Measurements from ENCODE around the gene CPNE5.
"Not testable (repeated sequence)": the region's sequence is repeated elsewhere in the genome, so short reads cannot be mapped to it uniquely, and the experiment has no call there.

The CPNE5 gene

GRCh38 chr6:36814249-36814648, 25.0 kb downstream of the CPNE5 start:
- Mint-ChIP-seq H3K36me3 (ENCODE audit: insufficient read depth) (no peaks in the 10 kb centered on the region), H3K27me3 (peaks cover 7% of the 10 kb centered on the region), H3K4me1 (no peaks in the 10 kb centered on the region), H3K27ac (ENCODE audit: low read depth) (no peak overlapping the region), H3K4me3 (no peak overlapping the region), H3K9me3 (no peaks in the 10 kb centered on the region)
- DNase-seq (ENCODE audit: low spot score in 2 of 2) (no peak), ATAC-seq (replicated peaks; ENCODE audit: extremely low read depth, poor library complexity, severe bottlenecking) (no peak)

- no peak overlapping the region for H3K27ac Mint-ChIP-seq (ENCODE audit: low read depth)
- H3K9me3 Mint-ChIP-seq, result no peaks in the 10 kb centered on the region
- H3K4me3 Mint-ChIP-seq, result no peak overlapping the region
- H3K27me3 Mint-ChIP-seq, result peaks cover 14% of the 10 kb centered on the region
- no peaks in the 10 kb centered on the region for H3K36me3 Mint-ChIP-seq (ENCODE audit: insufficient read depth)
- no peak for ATAC-seq (replicated peaks; ENCODE audit: extremely low read depth, poor library complexity, severe bottlenecking)
- H3K4me1 Mint-ChIP-seq, result no peaks in the 10 kb centered on the region
- no peak for DNase-seq (ENCODE audit: low spot score in 2 of 2)
These were observed 25.7 kb downstream of the CPNE5 start for GRCh38 chr6:36813526-36813925.

GRCh38 chr6:36813047-36813446, 26.2 kb downstream of the CPNE5 start:
- peaks cover 19% of the 10 kb centered on the region for H3K27me3 Mint-ChIP-seq
- not testable (repeated sequence) for ATAC-seq (replicated peaks; ENCODE audit: extremely low read depth, poor library complexity, severe bottlenecking); H3K9me3 Mint-ChIP-seq; H3K36me3 Mint-ChIP-seq (ENCODE audit: insufficient read depth); H3K4me1 Mint-ChIP-seq; DNase-seq (ENCODE audit: low spot score in 2 of 2); H3K4me3 Mint-ChIP-seq; H3K27ac Mint-ChIP-seq (ENCODE audit: low read depth)

GRCh38 chr6:36809941-36810803, 29.1 kb downstream of the CPNE5 start:
- ATAC-seq (replicated peaks; ENCODE audit: extremely low read depth, poor library complexity, severe bottlenecking) (no peak), DNase-seq (ENCODE audit: low spot score in 2 of 2) (no peak)
- Mint-ChIP-seq H3K36me3 (ENCODE audit: insufficient read depth) (no peaks in the 10 kb centered on the region), H3K27me3 (peaks cover 23% of the 10 kb centered on the region), H3K4me3 (no peak overlapping the region), H3K27ac (ENCODE audit: low read depth) (no peak overlapping the region), H3K4me1 (no peaks in the 10 kb centered on the region), H3K9me3 (no peaks in the 10 kb centered on the region)

GRCh38 chr6:36809156-36809555, 30.1 kb downstream of the CPNE5 start:
- Mint-ChIP-seq H3K36me3 (ENCODE audit: insufficient read depth) (no peaks in the 10 kb centered on the region), H3K27me3 (peaks cover 33% of the 10 kb centered on the region), H3K4me1 (no peaks in the 10 kb centered on the region), H3K27ac (ENCODE audit: low read depth) (no peak overlapping the region), H3K9me3 (no peaks in the 10 kb centered on the region), H3K4me3 (no peak overlapping the region)
- ATAC-seq (replicated peaks; ENCODE audit: extremely low read depth, poor library complexity, severe bottlenecking), result no peak
- no peak for DNase-seq (ENCODE audit: low spot score in 2 of 2)

- no peak overlapping the region for H3K4me3 Mint-ChIP-seq
- ATAC-seq (replicated peaks; ENCODE audit: extremely low read depth, poor library complexity, severe bottlenecking), result no peak
- H3K27me3 Mint-ChIP-seq, result peaks cover 33% of the 10 kb centered on the region
These were observed 30.6 kb downstream of the CPNE5 start for GRCh38 chr6:36808634-36809033.

GRCh38 chr6:36807750-36808149, 31.5 kb downstream of the CPNE5 start:
- Mint-ChIP-seq H3K4me3 (no peak overlapping the region), H3K27me3 (peaks cover 33% of the 10 kb centered on the region), H3K36me3 (ENCODE audit: insufficient read depth) (no peaks in the 10 kb centered on the region), H3K27ac (ENCODE audit: low read depth) (no peak overlapping the region), H3K9me3 (no peaks in the 10 kb centered on the region), H3K4me1 (no peaks in the 10 kb centered on the region)
- DNase-seq (ENCODE audit: low spot score in 2 of 2) (no peak), ATAC-seq (replicated peaks; ENCODE audit: extremely low read depth, poor library complexity, severe bottlenecking) (no peak)

More at GRCh38 chr6:36808634-36809033, 30.6 kb downstream of the CPNE5 start:
- no peaks in the 10 kb centered on the region for H3K9me3 Mint-ChIP-seq
- H3K4me1 Mint-ChIP-seq, result no peaks in the 10 kb centered on the region
- DNase-seq (ENCODE audit: low spot score in 2 of 2), result no peak
- no peak overlapping the region for H3K27ac Mint-ChIP-seq (ENCODE audit: low read depth)
- H3K36me3 Mint-ChIP-seq (ENCODE audit: insufficient read depth), result no peaks in the 10 kb centered on the region

GRCh38 chr6:36807143-36807542, 32.1 kb downstream of the CPNE5 start:
- peaks cover 33% of the 10 kb centered on the region for H3K27me3 Mint-ChIP-seq
- ATAC-seq (replicated peaks; ENCODE audit: extremely low read depth, poor library complexity, severe bottlenecking), result no peak
- H3K4me1 Mint-ChIP-seq, result no peaks in the 10 kb centered on the region
- no peak for DNase-seq (ENCODE audit: low spot score in 2 of 2)
- no peaks in the 10 kb centered on the region for H3K36me3 Mint-ChIP-seq (ENCODE audit: insufficient read depth)
- no peak overlapping the region for H3K4me3 Mint-ChIP-seq
- no peak overlapping the region for H3K27ac Mint-ChIP-seq (ENCODE audit: low read depth)
- no peaks in the 10 kb centered on the region for H3K9me3 Mint-ChIP-seq

- Mint-ChIP-seq H3K36me3 (ENCODE audit: insufficient read depth) (no peaks in the 10 kb centered on the region), H3K27me3 (peaks cover 33% of the 10 kb centered on the region), H3K4me3 (no peak overlapping the region), H3K4me1 (no peaks in the 10 kb centered on the region), H3K27ac (ENCODE audit: low read depth) (no peak overlapping the region), H3K9me3 (no peaks in the 10 kb centered on the region)
- ATAC-seq (replicated peaks; ENCODE audit: extremely low read depth, poor library complexity, severe bottlenecking) (no peak), DNase-seq (ENCODE audit: low spot score in 2 of 2) (no peak)
These were observed 33.3 kb downstream of the CPNE5 start for GRCh38 chr6:36805917-36806316.

GRCh38 chr6:36805096-36805797, 34.0 kb downstream of the CPNE5 start:
- no peak overlapping the region for H3K27ac Mint-ChIP-seq (ENCODE audit: low read depth)
- H3K9me3 Mint-ChIP-seq, result no peaks in the 10 kb centered on the region
- no peak overlapping the region for H3K4me3 Mint-ChIP-seq
- H3K4me1 Mint-ChIP-seq, result no peaks in the 10 kb centered on the region
- H3K36me3 Mint-ChIP-seq (ENCODE audit: insufficient read depth), result no peaks in the 10 kb centered on the region
- H3K27me3 Mint-ChIP-seq, result peaks cover 33% of the 10 kb centered on the region
- ATAC-seq (replicated peaks; ENCODE audit: extremely low read depth, poor library complexity, severe bottlenecking) (no peak), DNase-seq (ENCODE audit: low spot score in 2 of 2) (no peak)

- Mint-ChIP-seq H3K27ac (ENCODE audit: low read depth) (no peak overlapping the region), H3K4me3 (no peak overlapping the region), H3K9me3 (no peaks in the 10 kb centered on the region), H3K27me3 (peaks cover 36% of the 10 kb centered on the region), H3K4me1 (no peaks in the 10 kb centered on the region), H3K36me3 (ENCODE audit: insufficient read depth) (no peaks in the 10 kb centered on the region)
- DNase-seq (ENCODE audit: low spot score in 2 of 2), result no peak
- no peak for ATAC-seq (replicated peaks; ENCODE audit: extremely low read depth, poor library complexity, severe bottlenecking)
These were observed 34.7 kb downstream of the CPNE5 start for GRCh38 chr6:36804563-36804962.

GRCh38 chr6:36803908-36804307, 35.3 kb downstream of the CPNE5 start:
- H3K36me3 Mint-ChIP-seq (ENCODE audit: insufficient read depth), result no peaks in the 10 kb centered on the region
- DNase-seq (ENCODE audit: low spot score in 2 of 2), result no peak
- H3K27me3 Mint-ChIP-seq, result peaks cover 36% of the 10 kb centered on the region
- no peak overlapping the region for H3K27ac Mint-ChIP-seq (ENCODE audit: low read depth)
- no peak for ATAC-seq (replicated peaks; ENCODE audit: extremely low read depth, poor library complexity, severe bottlenecking)
- H3K4me1 Mint-ChIP-seq, result no peaks in the 10 kb centered on the region
- H3K4me3 Mint-ChIP-seq, result no peak overlapping the region
- no peaks in the 10 kb centered on the region for H3K9me3 Mint-ChIP-seq

GRCh38 chr6:36803482-36803881, 35.8 kb downstream of the CPNE5 start:
- H3K36me3 Mint-ChIP-seq (ENCODE audit: insufficient read depth), result no peaks in the 10 kb centered on the region
- H3K4me3 Mint-ChIP-seq, result no peak overlapping the region
- H3K27me3 Mint-ChIP-seq, result peaks cover 34% of the 10 kb centered on the region
- no peak overlapping the region for H3K27ac Mint-ChIP-seq (ENCODE audit: low read depth)
- no peak for DNase-seq (ENCODE audit: low spot score in 2 of 2)
- no peaks in the 10 kb centered on the region for H3K9me3 Mint-ChIP-seq
- ATAC-seq (replicated peaks; ENCODE audit: extremely low read depth, poor library complexity, severe bottlenecking), result no peak
- no peaks in the 10 kb centered on the region for H3K4me1 Mint-ChIP-seq

Measured in central memory CD8-positive, alpha-beta T cell (primary cell).